ENCODE results near the gene TMEM176A. TPM values are rescaled to one million over a fixed set of nuclear protein-coding genes. Genes with fewer than 3 reads are reported as not detected.

The TMEM176A gene
- total RNA-seq, result 10 to 100 TPM; 28.6 to 84.6 (median 57.1) TPM
- polyA plus RNA-seq, result 10 to 100 TPM; 52.5 to 77.9 (median 62.9) TPM
- long read RNA-seq, donor 1, partial matches to known transcripts, result 0 of 6 reads
- long read RNA-seq, donor 1, other reads (novel, unspliced or antisense), result 0 of 6 reads
- long read RNA-seq, donor 2, transcript TMEM176A-201 (7 exons, 1,261 nt), result major isoform, 5 of 34 reads
- long read RNA-seq, donor 2, partial matches to known transcripts, result 26 of 34 reads
- long read RNA-seq, donor 2, other reads (novel, unspliced or antisense), result 0 of 34 reads

GRCh38 chr7:150800581-150801241 is at the start of gene TMEM176A:
TSS of gene TMEM176A (plus strand) at chr7:150800769. CDS start at chr7:150801551, 782 bp downstream.
- WGBS, 5 donors, result 1 to 5% (median 2%) methylated on average over 22 to 54 of the region's 54 CpGs
- Histone ChIP-seq H3K4me1 (peaks cover 0 to 29% (median 20%) of the 10 kb centered on the region in 6 donors), H3K36me3 (peaks cover 0 to 12% (median 2%) of the 10 kb centered on the region in 6 donors), H3K9me3 (peaks cover 0 to 16% (median 7%) of the 10 kb centered on the region in 8 donors), H3K27me3 (replicated peaks in 1 of 7) (peaks cover 3 to 95% (median 38%) of the 10 kb centered on the region in 7 donors), H3K4me3 (peak within 1 kb of the TSS; percentile 39 to 71 (median 45)), H3K27ac (peak within 1 kb of the TSS in 7 of 8 donors; percentile 73 to 78 (median 78))
- TF ChIP-seq POLR2AphosphoS5 (IDR thresholded peaks at IDR 0.05), result peak in 1 of 3 donors; percentile 2
- TF ChIP-seq POLR2A (IDR thresholded peaks at IDR 0.05), result no peak
- no peak for TF ChIP-seq CTCF (IDR thresholded peaks at IDR 0.05 in 8 of 11, conservative IDR thresholded peaks at IDR 0.05 in 3 of 11)
- DNase-seq, result no peak
- intact Hi-C loops (cut with DNase I; ENCODE audit: low total_unique reads), result no loop called here

- 61 to 87% (median 73%) methylated on average over 2 of the region's 2 CpGs for WGBS, 5 donors
- no peak for DNase-seq
- intact Hi-C loops (cut with DNase I; ENCODE audit: low total_unique reads), result no loop called here
These were observed 48.9 kb upstream of the TMEM176A start for GRCh38 chr7:150751702-150752101.

GRCh38 chr7:150753239-150753638 is 47.3 kb upstream of the TMEM176A start:
- 41 to 62% (median 46%) methylated on average over 6 of the region's 6 CpGs for WGBS, 5 donors
- TF ChIP-seq CTCF (IDR thresholded peaks at IDR 0.05 in 8 of 11, conservative IDR thresholded peaks at IDR 0.05 in 3 of 11) (no peak), POLR2AphosphoS5 (IDR thresholded peaks at IDR 0.05) (no peak), POLR2A (IDR thresholded peaks at IDR 0.05) (no peak)

More at GRCh38 chr7:150751702-150752101, 48.9 kb upstream of the TMEM176A start:
- TF ChIP-seq CTCF (IDR thresholded peaks at IDR 0.05 in 8 of 11, conservative IDR thresholded peaks at IDR 0.05 in 3 of 11), result no peak
- no peak for TF ChIP-seq POLR2A (IDR thresholded peaks at IDR 0.05)
- no peak for TF ChIP-seq POLR2AphosphoS5 (IDR thresholded peaks at IDR 0.05)
- Histone ChIP-seq H3K4me3 (no peak overlapping the region), H3K36me3 (no peaks in the 10 kb centered on the region), H3K9me3 (no peaks in the 10 kb centered on the region), H3K27me3 (replicated peaks in 1 of 7) (no peaks in the 10 kb centered on the region), H3K27ac (peak overlapping the region in 1 of 8 donors; percentile 60), H3K4me1 (peaks cover 10 to 90% (median 37%) of the 10 kb centered on the region in 6 donors)

More at GRCh38 chr7:150753239-150753638, 47.3 kb upstream of the TMEM176A start:
- intact Hi-C loops (cut with DNase I; ENCODE audit: low total_unique reads), result no loop called here
- Histone ChIP-seq H3K36me3 (no peaks in the 10 kb centered on the region), H3K4me1 (peaks cover 13 to 82% (median 34%) of the 10 kb centered on the region in 6 donors), H3K4me3 (no peak overlapping the region), H3K27ac (peak overlapping the region in 7 of 8 donors; percentile 14 to 82 (median 74)), H3K9me3 (no peaks in the 10 kb centered on the region), H3K27me3 (replicated peaks in 1 of 7) (no peaks in the 10 kb centered on the region)
- no peak for DNase-seq
